Measurements from ENCODE around the gene PET117. TPM values are rescaled to one million over a fixed set of nuclear protein-coding genes. Genes with fewer than 3 reads are reported as not detected.
"Not testable (repeated sequence)": the region's sequence is repeated elsewhere in the genome, so short reads cannot be mapped to it uniquely, and the experiment has no call there.

Gene PET117
- polyA plus RNA-seq, 1 of the 3 experiments (the other 2 are of a cell fraction) = 13.5 TPM

GRCh38 chr20:18088298-18088697 is 49.4 kb upstream of the PET117 start:
- CTCF ChIA-PET; H3K27ac ChIP-seq (ENCODE audit: low read depth in 2 of 2, low read length in 1 of 2); H3K9me2 ChIP-seq; H3K4me2 ChIP-seq; H3K9me3 ChIP-seq; H3K9ac ChIP-seq; H3K4me3 ChIP-seq (ENCODE audit: low read depth in 2 of 2, low read length in 1 of 2); H2AFZ ChIP-seq (ENCODE audit: low read depth); H3K4me1 ChIP-seq (ENCODE audit: control insufficient read depth in 1 of 2, insufficient read depth in 2 of 2, low read depth in 1 of 2, low read length in 1 of 2); H4K20me1 ChIP-seq (ENCODE audit: insufficient read depth); H3K36me3 ChIP-seq (replicated peaks in 1 of 2; ENCODE audit: control insufficient read depth in 1 of 2, insufficient read depth in 2 of 2, low read length in 1 of 2); POLR2A ChIA-PET; H3F3A ChIP-seq (replicated peaks; ENCODE audit: insufficient read depth); H3K79me2 ChIP-seq (ENCODE audit: insufficient read depth); DNase-seq: not testable (repeated sequence)
- 23% methylated on average over 3 of the region's 3 CpGs for WGBS (ENCODE audit: low lambda C conversion rate)
- peaks cover 24% of the 10 kb centered on the region; the same call in 1 of the 2 replicates for H3K27me3 ChIP-seq (ENCODE audit: insufficient read depth)

DNA sequence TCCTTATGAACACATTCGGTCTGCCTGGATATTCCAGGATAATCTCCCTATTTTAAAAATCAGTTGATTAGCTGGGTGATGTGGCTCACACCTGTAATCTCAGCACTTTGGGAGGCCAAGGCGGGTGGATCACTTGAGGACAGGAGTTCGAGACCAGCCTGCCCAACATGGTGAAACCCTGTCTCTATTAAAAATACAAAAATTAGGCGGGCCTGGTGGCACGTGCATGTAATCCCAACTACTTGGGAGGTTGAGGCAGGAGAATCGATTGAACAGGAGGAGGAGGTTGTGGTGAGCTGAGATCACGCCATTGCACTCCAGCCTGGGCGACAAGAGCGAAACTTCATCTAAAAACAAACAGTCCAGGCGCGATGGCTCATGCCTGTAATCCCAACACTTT is 48.8 kb upstream of the PET117 start:
- DNase-seq; H3K4me3 ChIP-seq (ENCODE audit: low read depth in 2 of 2, low read length in 1 of 2); H3K79me2 ChIP-seq (ENCODE audit: insufficient read depth); H4K20me1 ChIP-seq (ENCODE audit: insufficient read depth); H3K9me3 ChIP-seq; H3K36me3 ChIP-seq (replicated peaks in 1 of 2; ENCODE audit: control insufficient read depth in 1 of 2, insufficient read depth in 2 of 2, low read length in 1 of 2); H3K4me2 ChIP-seq; H3K9ac ChIP-seq; H3K4me1 ChIP-seq (ENCODE audit: control insufficient read depth in 1 of 2, insufficient read depth in 2 of 2, low read depth in 1 of 2, low read length in 1 of 2); H3F3A ChIP-seq (replicated peaks; ENCODE audit: insufficient read depth); POLR2A ChIA-PET; H2AFZ ChIP-seq (ENCODE audit: low read depth); H3K27ac ChIP-seq (ENCODE audit: low read depth in 2 of 2, low read length in 1 of 2); H3K9me2 ChIP-seq; CTCF ChIA-PET: not testable (repeated sequence)
- H3K27me3 ChIP-seq (ENCODE audit: insufficient read depth) = peaks cover 29% of the 10 kb centered on the region; the same call in 1 of the 2 replicates
- 47% methylated on average over 11 of the region's 11 CpGs for WGBS (ENCODE audit: low lambda C conversion rate)

DNA sequence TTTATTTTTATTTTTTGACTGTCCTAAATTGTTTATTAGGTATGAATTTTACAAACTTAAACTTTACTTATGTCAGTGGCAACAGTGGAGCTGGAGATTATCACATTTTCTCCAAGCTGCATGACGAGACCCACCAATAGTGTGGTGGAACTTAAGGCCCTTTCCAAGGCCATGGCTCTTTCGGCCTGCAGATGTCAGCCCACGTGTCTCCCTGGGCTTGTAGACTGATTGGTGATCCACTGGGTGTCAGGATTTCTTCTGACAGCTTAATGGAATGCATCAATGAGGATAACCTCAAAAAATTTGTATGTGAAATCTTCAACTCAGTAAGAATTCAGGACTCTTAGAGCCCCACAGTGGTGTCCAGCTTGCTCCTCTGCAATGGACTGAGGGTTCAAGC is 47.6 kb upstream of the PET117 start:
- no peaks in the 10 kb centered on the region for H3K79me2 ChIP-seq (ENCODE audit: insufficient read depth)
- no peak overlapping the region for H3K4me2 ChIP-seq
- ChIA-PET CTCF (interaction anchor here (1.1 kb wide), 1 partner anchor 75 kb away, joined by 3 read pairs; no protein-coding TSS in a partner anchor), POLR2A (no interaction called here)
- 4% methylated on average over 3 of the region's 3 CpGs for WGBS (ENCODE audit: low lambda C conversion rate)
- no peak for DNase-seq
- H3K36me3 ChIP-seq (replicated peaks in 1 of 2; ENCODE audit: control insufficient read depth in 1 of 2, insufficient read depth in 2 of 2, low read length in 1 of 2) = no peaks in the 10 kb centered on the region
- no peaks in the 10 kb centered on the region for H3F3A ChIP-seq (replicated peaks; ENCODE audit: insufficient read depth)
- no peaks in the 10 kb centered on the region for H3K9me2 ChIP-seq
- H3K9ac ChIP-seq = no peak overlapping the region
- no peaks in the 10 kb centered on the region for H4K20me1 ChIP-seq (ENCODE audit: insufficient read depth)
- no peaks in the 10 kb centered on the region for H3K4me1 ChIP-seq (ENCODE audit: control insufficient read depth in 1 of 2, insufficient read depth in 2 of 2, low read depth in 1 of 2, low read length in 1 of 2)
- H3K27me3 ChIP-seq (ENCODE audit: insufficient read depth) = peaks cover 33% of the 10 kb centered on the region; the same call in 1 of the 2 replicates
- no peaks in the 10 kb centered on the region for H3K9me3 ChIP-seq
- no peak overlapping the region for H3K27ac ChIP-seq (ENCODE audit: low read depth in 2 of 2, low read length in 1 of 2)
- no peak overlapping the region for H3K4me3 ChIP-seq (ENCODE audit: low read depth in 2 of 2, low read length in 1 of 2)
- H2AFZ ChIP-seq (ENCODE audit: low read depth) = no peak overlapping the region
- TF ChIP-seq, protein P1, sequence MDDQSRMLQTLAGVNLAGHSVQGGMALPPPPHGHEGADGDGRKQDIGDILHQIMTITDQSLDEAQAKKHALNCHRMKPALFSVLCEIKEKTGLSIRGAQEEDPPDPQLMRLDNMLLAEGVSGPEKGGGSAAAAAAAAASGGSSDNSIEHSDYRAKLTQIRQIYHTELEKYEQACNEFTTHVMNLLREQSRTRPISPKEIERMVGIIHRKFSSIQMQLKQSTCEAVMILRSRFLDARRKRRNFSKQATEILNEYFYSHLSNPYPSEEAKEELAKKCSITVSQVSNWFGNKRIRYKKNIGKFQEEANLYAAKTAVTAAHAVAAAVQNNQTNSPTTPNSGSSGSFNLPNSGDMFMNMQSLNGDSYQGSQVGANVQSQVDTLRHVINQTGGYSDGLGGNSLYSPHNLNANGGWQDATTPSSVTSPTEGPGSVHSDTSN (IDR thresholded peaks at IDR 0.05) = no peak
- no peak for TF ChIP-seq ELF1 (IDR thresholded peaks at IDR 0.05)
- no peak for TF ChIP-seq JUND (IDR thresholded peaks at IDR 0.05)
- TF ChIP-seq FOSL2 (IDR thresholded peaks at IDR 0.05; ENCODE audit: borderline replicate concordance, low read depth) = no peak
- TF ChIP-seq RCOR1 (IDR thresholded peaks at IDR 0.05; ENCODE audit: low read length) = no peak
- TF ChIP-seq RFX5 (IDR thresholded peaks at IDR 0.05; ENCODE audit: low read length) = no peak
- TF ChIP-seq, protein P2, sequence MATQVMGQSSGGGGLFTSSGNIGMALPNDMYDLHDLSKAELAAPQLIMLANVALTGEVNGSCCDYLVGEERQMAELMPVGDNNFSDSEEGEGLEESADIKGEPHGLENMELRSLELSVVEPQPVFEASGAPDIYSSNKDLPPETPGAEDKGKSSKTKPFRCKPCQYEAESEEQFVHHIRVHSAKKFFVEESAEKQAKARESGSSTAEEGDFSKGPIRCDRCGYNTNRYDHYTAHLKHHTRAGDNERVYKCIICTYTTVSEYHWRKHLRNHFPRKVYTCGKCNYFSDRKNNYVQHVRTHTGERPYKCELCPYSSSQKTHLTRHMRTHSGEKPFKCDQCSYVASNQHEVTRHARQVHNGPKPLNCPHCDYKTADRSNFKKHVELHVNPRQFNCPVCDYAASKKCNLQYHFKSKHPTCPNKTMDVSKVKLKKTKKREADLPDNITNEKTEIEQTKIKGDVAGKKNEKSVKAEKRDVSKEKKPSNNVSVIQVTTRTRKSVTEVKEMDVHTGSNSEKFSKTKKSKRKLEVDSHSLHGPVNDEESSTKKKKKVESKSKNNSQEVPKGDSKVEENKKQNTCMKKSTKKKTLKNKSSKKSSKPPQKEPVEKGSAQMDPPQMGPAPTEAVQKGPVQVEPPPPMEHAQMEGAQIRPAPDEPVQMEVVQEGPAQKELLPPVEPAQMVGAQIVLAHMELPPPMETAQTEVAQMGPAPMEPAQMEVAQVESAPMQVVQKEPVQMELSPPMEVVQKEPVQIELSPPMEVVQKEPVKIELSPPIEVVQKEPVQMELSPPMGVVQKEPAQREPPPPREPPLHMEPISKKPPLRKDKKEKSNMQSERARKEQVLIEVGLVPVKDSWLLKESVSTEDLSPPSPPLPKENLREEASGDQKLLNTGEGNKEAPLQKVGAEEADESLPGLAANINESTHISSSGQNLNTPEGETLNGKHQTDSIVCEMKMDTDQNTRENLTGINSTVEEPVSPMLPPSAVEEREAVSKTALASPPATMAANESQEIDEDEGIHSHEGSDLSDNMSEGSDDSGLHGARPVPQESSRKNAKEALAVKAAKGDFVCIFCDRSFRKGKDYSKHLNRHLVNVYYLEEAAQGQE (IDR thresholded peaks at IDR 0.05; ENCODE audit: low read depth, low read length) = no peak
- TF ChIP-seq, protein P3, sequence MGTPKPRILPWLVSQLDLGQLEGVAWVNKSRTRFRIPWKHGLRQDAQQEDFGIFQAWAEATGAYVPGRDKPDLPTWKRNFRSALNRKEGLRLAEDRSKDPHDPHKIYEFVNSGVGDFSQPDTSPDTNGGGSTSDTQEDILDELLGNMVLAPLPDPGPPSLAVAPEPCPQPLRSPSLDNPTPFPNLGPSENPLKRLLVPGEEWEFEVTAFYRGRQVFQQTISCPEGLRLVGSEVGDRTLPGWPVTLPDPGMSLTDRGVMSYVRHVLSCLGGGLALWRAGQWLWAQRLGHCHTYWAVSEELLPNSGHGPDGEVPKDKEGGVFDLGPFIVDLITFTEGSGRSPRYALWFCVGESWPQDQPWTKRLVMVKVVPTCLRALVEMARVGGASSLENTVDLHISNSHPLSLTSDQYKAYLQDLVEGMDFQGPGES (IDR thresholded peaks at IDR 0.05; ENCODE audit: low read depth, low read length) = no peak
- TF ChIP-seq FOXM1 (IDR thresholded peaks at IDR 0.05; ENCODE audit: low read depth) = no peak
- no peak for TF ChIP-seq SIN3A (IDR thresholded peaks at IDR 0.05; ENCODE audit: borderline replicate concordance, low read depth, low read length)
- no peak for TF ChIP-seq GATA2 (CRISPR knock-in tag; IDR thresholded peaks at IDR 0.05)
- no peak for TF ChIP-seq RXRA (IDR thresholded peaks at IDR 0.05; ENCODE audit: borderline replicate concordance, low read depth)
- TF ChIP-seq MEF2A (IDR thresholded peaks at IDR 0.05; ENCODE audit: borderline replicate concordance, low read depth) = no peak
